Astrocyte of the cerebellum (primary cell): ENCODE results near the gene POLH.
"Not testable (repeated sequence)": the region's sequence is repeated elsewhere in the genome, so short reads cannot be mapped to it uniquely, and the experiment has no call there.

Source experiments
- DNase-seq: peaks from one replicate; pipeline ENCODE4 v3.0.0-alpha.2; 2011; ENCODE audit warnings: low read depth
- H3K4me3 ChIP-seq: 2 replicates; pipeline ENCODE4 v1.5.1; 2011; ENCODE audit warnings: mild to moderate bottlenecking, low read depth, low read length, moderate library complexity
- CTCF ChIP-seq: IDR thresholded peaks from 2 replicates; pipeline ENCODE4 v1.5.1; 2012; ENCODE audit warnings: low read length, low read depth, moderate library complexity, mild to moderate bottlenecking; ENCODE audit errors: missing control alignments
- in situ Hi-C: cut with HindIII; loops from 2 replicates; pipeline ENCODE4 v1.10.0; 2017; ENCODE audit warnings: low sequenced_read_pairs

POLH gene

GRCh38 chr6:43657221-43657802 lies 81.3 kb downstream of the POLH start:
- no peak for TF ChIP-seq CTCF
- in situ Hi-C loops = no loop called here
- DNase-seq = no peak
- no peak overlapping the region for H3K4me3 ChIP-seq

GRCh38 chr6:43658161-43658560 lies 82.2 kb downstream of the POLH start:
- H3K4me3 ChIP-seq = no peak overlapping the region
- no peak for TF ChIP-seq CTCF
- in situ Hi-C loops = no loop called here
- DNase-seq = no peak

- H3K4me3 ChIP-seq, in situ Hi-C loops, DNase-seq: not testable (repeated sequence)
Measured at GRCh38 chr6:43662948-43663347, 87.0 kb downstream of the POLH start.
